K562 (cell line): Measurements from ENCODE around the gene TRPV6. TPM values are rescaled to one million over a fixed set of nuclear protein-coding genes. Genes with fewer than 3 reads are reported as not detected.

Experiments used
- ARID3A ChIP-seq: IDR thresholded peaks from 2 replicates; pipeline ENCODE4 v1.6.1; 2012; ENCODE audit warnings: low read depth, low read length, improper control_type of control experiment, borderline replicate concordance
- CBFA2T3 ChIP-seq: fragments of 450-650 bp; IDR thresholded peaks from 2 replicates; pipeline ENCODE4 v1.6.1; 2017
- CEBPG ChIP-seq, 3 experiments: fragments of 200-800 bp in 1 of 3; sonication (Bioruptor generic) in 1 of 3; sonication (generic) in 1 of 3; formaldehyde crosslinking in 1 of 3; IDR thresholded peaks in 2 of 3; conservative IDR thresholded peaks in 1 of 3; 2 replicates each; pipeline versions ENCODE4 v1.6.1 to v1.8.0; 2016 to 2022; ENCODE audit warnings: missing compliant biosample characterization in 2 of 3, missing genetic modification characterization in 2 of 3, mild to moderate bottlenecking in 1 of 3, missing genetic modification reagents in 1 of 3
- CLOCK ChIP-seq: fragments of 250-450 bp; sonication (Bioruptor Pico); IDR thresholded peaks from 2 replicates; pipeline ENCODE4 v1.4.0; 2020; ENCODE audit warnings: mild to moderate bottlenecking, moderate library complexity, borderline replicate concordance
- CREM ChIP-seq: IDR thresholded peaks from 2 replicates; pipeline ENCODE4 v1.6.1; 2014; ENCODE audit warnings: antibody characterized with exemption, low read depth
- DDX20 ChIP-seq: fragments of 450-650 bp; IDR thresholded peaks from 2 replicates; pipeline ENCODE4 v1.6.1; 2016; ENCODE audit warnings: missing genetic modification characterization, low read depth, mild to moderate bottlenecking, missing compliant biosample characterization, moderate library complexity
- ILK ChIP-seq: fragments of 450-650 bp; IDR thresholded peaks from 2 replicates; pipeline ENCODE4 v1.6.1; 2016; ENCODE audit warnings: missing genetic modification characterization, low read depth, mild to moderate bottlenecking, missing compliant biosample characterization, moderate library complexity, borderline replicate concordance
- KDM2B ChIP-seq: fragments of 250-450 bp; sonication (Bioruptor Pico); IDR thresholded peaks from 2 replicates; pipeline ENCODE4 v1.8.0; 2021; ENCODE audit warnings: mild to moderate bottlenecking, moderate library complexity
- MBD2 ChIP-seq: sonication (generic); IDR thresholded peaks from 2 replicates; pipeline ENCODE4 v1.6.1; 2016; ENCODE audit warnings: low read depth, borderline replicate concordance
- MCM2 ChIP-seq: fragments of 450-650 bp; IDR thresholded peaks from 2 replicates; pipeline ENCODE4 v1.6.1; 2017; ENCODE audit warnings: low read depth, mild to moderate bottlenecking
- MNT ChIP-seq, 2 experiments: fragments of 450-650 bp; conservative IDR thresholded peaks; 2 replicates each; pipeline ENCODE4 v1.6.1; 2017; ENCODE audit warnings: mild to moderate bottlenecking in 2 of 2, moderate library complexity in 2 of 2
- NFE2 ChIP-seq: IDR thresholded peaks from 2 replicates; pipeline ENCODE4 v1.6.1; 2014; ENCODE audit warnings: antibody characterized with exemption, low read depth
- NFE2L1 ChIP-seq: fragments of 450-650 bp; IDR thresholded peaks from 2 replicates; pipeline ENCODE4 v1.6.1; 2016; ENCODE audit warnings: missing genetic modification characterization, low read depth, mild to moderate bottlenecking, missing compliant biosample characterization, moderate library complexity, borderline replicate concordance
- PHTF2 ChIP-seq: fragments of 250-450 bp; sonication (Bioruptor Pico); IDR thresholded peaks from 2 replicates; pipeline ENCODE4 v1.5.0; 2021; ENCODE audit warnings: mild to moderate bottlenecking
- SRSF9 ChIP-seq: fragments of 200-400 bp; formaldehyde crosslinking; IDR thresholded peaks from 2 replicates; pipeline ENCODE4 v1.6.1; 2017; ENCODE audit warnings: low read depth, low read length, borderline replicate concordance
- THAP12 ChIP-seq: fragments of 250-450 bp; sonication (Bioruptor Pico); IDR thresholded peaks from 2 replicates; pipeline ENCODE4 v1.9.0; 2021; ENCODE audit warnings: mild to moderate bottlenecking, inconsistent platforms
- YBX1 ChIP-seq: fragments of 450-650 bp; IDR thresholded peaks from 2 replicates; pipeline ENCODE4 v1.7.1; 2016; ENCODE audit warnings: mild to moderate bottlenecking
- ZC3H4 ChIP-seq: sonication (generic); formaldehyde crosslinking; IDR thresholded peaks from 2 replicates; pipeline ENCODE4 v1.9.0; 2021; ENCODE audit warnings: missing genetic modification reagents, borderline replicate concordance
- ZC3H8 ChIP-seq: fragments of 450-650 bp; IDR thresholded peaks from 2 replicates; pipeline ENCODE4 v1.6.1; 2017
- ZNF316 ChIP-seq: fragments of 450-650 bp; IDR thresholded peaks from 2 replicates; pipeline ENCODE4 v1.6.1; 2016
- polyA plus RNA-seq, 8 experiments: library from polyadenylated mRNA; depleted of rRNA in 4 of 8; stranded (reverse) in 5 of 8; unstranded in 3 of 8; fragments of >200 nt; fragmentation: Nextera tagmentation in 2 of 8; fragmentation: Illumina TruSeq in 1 of 8; extraction: Ambion mirVana in 2 of 8; extraction: Trizol in 1 of 8; gene quantifications; 2 replicates each; pipeline versions ENCODE4 v1.2.1 to v1.2.3, GENCODE V29; 2011 to 2014; ENCODE audit warnings: inconsistent platforms in 1 of 8, missing spikeins in 1 of 8
- total RNA-seq, 7 experiments: library from RNA; depleted of rRNA in 6 of 7; stranded (reverse); fragments of >200 nt in 6 of 7; fragmentation: Illumina TruSeq in 2 of 7; extraction: Trizol in 2 of 7; gene quantifications; 2 replicates each; pipeline versions ENCODE4 v1.2.1 to v1.2.3, GENCODE V29; 2011 to 2021; ENCODE audit warnings: low replicate concordance in 1 of 7
- TF ChIP-seq, protein P1 (sequence below): sonication (generic); formaldehyde crosslinking; IDR thresholded peaks from 2 replicates; pipeline ENCODE4 v1.9.0; 2022; ENCODE audit warnings: mild to moderate bottlenecking, missing genetic modification reagents

TRPV6 gene
- total and polyA plus RNA-seq, 9 of the 15 experiments (the other 6 are each of a cell fraction or from before 2014, with no cell fraction given): 0.04 to 0.36 (median 0.11) TPM

DNA sequence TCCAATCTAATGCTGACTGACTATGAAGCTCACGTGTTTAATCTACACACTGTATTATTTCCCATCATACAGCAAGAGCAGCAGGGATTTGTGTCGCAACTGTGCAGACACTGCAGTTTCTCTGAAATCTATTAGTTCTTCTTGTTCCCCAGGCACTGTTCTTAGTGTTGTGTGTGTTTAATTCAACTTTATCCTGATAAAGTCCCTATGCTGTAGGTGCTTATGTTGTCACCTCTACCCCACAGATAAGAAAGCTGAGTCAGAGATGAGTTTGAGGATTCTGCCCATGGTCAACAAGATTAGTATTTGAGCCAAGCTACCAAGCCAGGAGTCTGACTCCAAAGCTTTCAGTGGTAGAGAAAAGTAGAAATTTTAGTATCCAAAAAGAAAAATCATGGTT is 53.1 kb downstream of the TRPV6 start (continued):
- TF ChIP-seq THAP12 (CRISPR knock-in tag) (no peak), MBD2 (no peak), ARID3A (peak; percentile 16; the same call in 1 of the 2 replicates), NFE2L1 (tag) (no peak), SRSF9 (no peak), CREM (no peak), ILK (tag) (no peak), ZC3H4 (CRISPR knock-in tag) (no peak), ZC3H8 (no peak), CEBPG (CRISPR knock-in tag; IDR thresholded peaks at IDR 0.05) (peak; percentile 43; the same call in 1 of the 2 replicates), CEBPG (tag; conservative IDR thresholded peaks at IDR 0.05 in 1 of 2, IDR thresholded peaks at IDR 0.05 in 1 of 2) (no peak), PHTF2 (CRISPR knock-in tag) (no peak), YBX1 (no peak), DDX20 (tag) (no peak), MCM2 (no peak), NFE2 (peak; percentile 45; the same call in 1 of the 2 replicates), KDM2B (no peak), CLOCK (CRISPR knock-in tag) (no peak), MNT (conservative IDR thresholded peaks at IDR 0.05) (no peak), ZNF316 (peak; percentile 31; the same call in 1 of the 2 replicates), CBFA2T3 (peak; percentile 44)
- TF ChIP-seq, protein P1, sequence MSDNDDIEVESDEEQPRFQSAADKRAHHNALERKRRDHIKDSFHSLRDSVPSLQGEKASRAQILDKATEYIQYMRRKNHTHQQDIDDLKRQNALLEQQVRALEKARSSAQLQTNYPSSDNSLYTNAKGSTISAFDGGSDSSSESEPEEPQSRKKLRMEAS: no peak
